ENCODE data around the gene FAIM2.
"Not testable (repeated sequence)": the region's sequence is repeated elsewhere in the genome, so short reads cannot be mapped to it uniquely, and the experiment has no call there.

Gene FAIM2

DNA sequence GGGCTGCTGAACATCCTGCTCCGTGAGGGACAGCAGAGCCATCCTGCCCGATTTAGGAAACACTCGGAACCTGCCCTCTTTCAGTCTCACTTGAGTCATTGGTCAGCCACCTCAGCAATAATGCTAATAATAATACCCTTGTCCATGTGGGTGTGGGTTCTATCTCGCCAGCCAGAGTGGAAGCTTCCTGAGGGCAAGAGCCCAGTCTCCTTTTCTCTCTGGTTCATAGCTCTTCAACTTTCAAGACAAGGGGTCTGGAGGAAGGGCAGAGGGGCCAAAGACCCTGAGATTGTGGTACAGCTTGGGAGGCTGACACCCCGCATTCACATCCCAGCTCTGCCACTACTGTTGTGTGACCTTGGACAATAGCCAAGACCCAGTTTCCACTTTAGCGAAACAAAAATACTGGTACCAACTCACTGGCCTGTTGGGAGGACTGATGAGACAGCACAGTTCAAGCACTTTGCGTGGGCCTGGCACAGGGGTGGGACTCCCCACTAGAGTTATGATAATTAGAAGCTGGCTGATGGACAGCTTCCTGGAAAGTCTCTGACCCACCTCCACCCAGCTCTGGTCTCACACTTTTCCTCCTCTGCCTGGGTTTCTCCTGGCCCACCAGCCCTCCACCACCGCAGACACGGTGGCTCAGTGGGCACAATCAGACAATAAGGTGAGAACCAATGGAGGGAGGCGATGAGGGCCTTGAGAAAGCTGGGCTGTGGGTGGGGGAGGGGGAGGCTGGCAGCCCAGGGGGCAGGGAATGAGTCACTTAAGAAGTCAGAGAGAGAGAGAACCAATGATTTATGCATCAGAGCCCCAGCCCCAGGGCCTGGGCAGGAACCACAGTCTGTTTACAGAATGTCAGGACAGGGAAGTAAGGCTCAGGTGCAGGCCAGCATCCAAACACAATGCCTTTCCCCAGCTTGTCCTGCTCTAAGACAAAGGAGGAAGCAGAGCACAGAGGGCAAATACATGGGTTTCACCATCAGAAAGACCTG lies 9.6 kb downstream of the FAIM2 start:
- DNase-seq, result no peak

DNA sequence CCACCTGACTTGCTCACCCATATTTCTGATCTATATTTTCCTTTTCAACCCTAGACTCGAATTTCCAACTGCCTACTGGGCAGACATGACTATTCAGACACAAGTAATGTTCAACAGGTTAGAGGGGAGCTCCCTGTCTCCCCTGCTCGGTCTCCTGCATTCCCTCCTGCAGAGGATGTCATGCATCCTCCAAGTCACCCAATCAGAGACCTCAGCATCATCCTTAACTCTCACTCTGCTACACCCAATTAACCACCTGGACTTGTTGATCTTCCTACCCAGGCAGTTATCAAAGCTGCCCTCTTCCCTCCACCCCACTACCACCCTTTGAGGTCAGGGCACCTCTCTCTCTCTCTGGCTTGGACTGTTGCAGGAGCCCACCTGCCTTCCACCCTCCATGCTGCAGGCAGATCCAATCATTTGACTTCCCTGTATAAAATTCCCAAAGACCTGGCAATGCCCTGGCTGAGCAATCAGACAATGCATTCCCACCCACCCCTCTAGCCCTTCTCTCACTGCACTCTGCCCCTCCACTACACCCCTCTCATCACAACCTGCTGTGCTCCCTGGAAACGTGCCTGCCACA lies 10.9 kb downstream of the FAIM2 start:
- DNase-seq, result no peak

DNA sequence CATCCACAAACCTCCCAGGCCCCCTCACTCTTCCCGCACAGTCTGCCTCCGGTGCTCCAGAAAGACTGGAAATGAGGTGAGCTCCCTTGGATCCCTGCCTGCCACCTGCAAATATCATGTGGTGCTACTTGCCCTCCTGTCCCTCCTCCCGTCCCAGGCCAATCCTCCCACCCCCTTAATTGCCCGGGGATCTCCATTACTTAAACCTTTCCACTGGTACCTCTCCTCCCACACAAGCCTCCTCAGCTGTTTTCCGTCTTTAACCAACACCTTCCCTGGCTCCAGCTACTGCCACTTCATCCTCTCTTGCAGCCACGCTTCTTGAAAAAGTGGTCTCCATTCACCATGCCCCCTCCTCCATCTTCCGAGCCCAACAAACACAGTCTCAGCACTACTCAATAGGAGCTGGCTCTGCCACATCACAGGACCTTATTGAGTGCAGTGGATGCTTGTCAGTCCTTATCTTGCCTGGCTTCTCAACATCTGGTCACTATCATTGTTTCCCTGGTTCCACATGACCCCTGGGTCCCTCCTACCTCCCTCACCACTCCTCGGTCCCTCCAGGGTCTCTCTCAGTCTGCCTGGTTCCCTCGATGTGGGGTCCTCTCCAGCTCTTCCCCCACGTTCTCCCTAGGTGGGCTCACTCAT lies 11.5 kb downstream of the FAIM2 start:
- no peak for DNase-seq

DNA sequence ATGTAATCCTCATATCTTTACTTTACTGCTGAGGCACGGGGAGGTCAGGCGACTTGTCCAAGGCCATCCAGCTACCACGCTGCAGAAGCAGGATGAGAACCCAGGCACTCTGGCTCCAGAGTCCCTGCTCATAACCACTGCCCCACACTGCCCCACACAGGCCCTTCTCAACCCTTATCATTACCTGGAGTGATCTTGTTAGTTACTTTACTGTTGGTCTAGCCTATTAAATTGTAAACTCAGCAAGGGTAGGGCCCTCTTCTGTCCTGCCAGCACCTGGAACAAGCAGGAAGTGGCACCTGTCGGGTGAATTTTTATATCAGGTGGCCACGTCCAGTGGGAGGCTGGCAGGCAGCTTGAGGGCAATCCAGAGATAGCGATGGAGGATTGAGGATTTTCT lies 12.2 kb downstream of the FAIM2 start:
- DNase-seq, result no peak

DNA sequence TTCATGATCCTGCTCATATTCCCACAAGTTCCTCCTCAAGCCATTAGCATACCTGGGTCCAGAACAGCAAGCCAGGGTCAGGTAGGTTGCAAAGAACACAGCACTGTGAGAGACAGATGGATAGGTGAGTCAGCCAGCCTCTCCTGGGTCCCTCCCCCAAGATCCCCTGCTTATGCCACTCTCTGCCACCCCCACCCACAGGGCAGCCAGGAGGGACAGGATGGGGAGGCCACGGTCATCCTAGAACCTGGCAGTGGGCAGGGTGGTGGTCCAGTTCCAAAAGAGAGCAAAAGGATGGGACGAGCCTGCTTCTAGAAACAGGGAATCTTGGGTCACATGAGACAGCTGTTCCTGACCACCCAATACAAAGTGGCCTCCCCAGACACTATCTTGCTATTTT lies 12.7 kb downstream of the FAIM2 start:
- no peak for DNase-seq

DNA sequence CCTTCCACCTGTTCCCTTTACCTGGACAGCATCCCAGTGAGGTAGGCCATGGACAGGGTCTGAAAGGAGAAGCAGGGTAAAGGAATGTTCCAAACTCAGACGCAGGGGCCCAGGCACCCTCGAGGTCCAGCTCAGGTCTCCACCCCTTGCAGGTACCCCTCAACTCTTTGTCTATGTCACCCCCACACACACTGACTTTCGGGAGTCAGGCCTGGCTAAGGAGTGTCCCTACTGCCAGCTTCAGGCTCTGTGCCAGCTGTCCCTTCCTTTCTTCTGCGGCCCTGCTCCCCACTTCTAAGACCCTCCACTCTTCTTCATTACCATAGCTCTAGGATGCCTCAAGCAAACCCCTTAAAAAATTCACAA lies 13.6 kb downstream of the FAIM2 start:
- DNase-seq, result no peak

DNA sequence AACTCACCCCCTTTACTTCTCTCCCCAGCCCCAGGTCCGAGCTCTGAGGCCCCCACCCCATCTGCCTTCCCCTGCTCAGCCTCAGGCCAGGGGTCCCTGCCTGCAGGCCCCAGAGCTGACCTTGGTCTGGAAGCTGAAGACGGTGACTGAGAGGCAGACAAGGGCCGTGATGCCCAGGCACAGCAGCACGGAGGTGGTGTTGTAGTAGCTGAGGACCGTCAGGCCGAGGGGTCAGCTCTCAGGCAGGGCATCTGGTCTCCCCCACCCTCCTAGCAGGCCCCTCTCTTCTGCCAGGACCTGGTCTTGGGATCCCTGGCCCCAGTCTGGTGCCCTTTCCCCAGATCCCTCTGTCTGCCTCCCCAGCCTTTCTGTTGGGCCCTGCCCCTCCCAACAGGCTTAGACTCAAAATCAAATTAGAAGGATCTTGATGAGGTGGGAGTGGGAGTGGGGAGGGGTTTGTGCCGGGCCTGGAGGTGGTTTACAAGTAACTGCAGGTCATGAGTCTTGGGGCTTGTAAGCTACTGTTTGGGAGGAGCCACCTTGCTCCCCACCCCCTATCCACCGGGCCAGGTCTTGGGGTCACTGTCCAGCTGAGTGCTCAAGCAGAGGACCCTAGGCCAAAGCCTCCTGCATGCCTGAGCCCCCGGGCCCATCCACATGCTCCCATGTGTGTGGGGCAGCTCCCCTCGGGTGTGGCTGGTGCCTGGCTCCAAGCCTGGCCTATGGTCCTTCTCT lies 14.2 kb downstream of the FAIM2 start:
- no peak for DNase-seq

DNA sequence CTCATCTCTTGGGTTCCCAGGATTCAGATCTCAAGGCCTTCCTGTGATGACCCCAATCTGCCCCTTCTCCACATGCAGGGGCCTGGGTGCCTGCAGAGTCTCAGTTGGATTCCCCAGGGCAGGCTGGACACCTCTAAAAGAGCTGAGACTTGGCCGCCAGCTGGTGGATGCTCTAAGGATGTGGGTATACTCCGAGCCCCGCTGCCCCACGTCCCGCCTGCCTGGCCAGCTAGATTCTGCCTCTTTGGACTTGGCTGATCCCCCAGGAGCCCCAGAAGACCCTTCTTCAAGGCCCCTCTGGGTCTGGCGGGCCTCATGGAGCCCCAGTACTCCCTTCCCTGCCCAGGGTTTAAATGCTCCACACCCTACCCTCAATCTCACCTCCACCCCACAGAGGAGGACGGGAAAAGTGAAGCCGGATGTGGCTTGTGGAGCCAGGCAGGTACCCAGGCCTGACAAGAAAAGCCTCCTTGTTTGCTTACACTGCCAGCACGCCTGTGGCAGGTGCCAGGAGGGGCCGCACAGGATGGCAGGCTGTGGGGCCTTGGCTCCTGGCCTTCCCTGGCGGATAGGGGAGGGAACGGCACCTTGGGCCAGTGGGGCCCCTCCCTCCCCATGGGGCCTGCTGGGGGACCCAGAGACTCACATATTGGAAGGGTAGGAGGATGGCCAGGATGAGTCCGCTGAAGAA lies 15.1 kb downstream of the FAIM2 start:
- DNase-seq, result no peak

DNA sequence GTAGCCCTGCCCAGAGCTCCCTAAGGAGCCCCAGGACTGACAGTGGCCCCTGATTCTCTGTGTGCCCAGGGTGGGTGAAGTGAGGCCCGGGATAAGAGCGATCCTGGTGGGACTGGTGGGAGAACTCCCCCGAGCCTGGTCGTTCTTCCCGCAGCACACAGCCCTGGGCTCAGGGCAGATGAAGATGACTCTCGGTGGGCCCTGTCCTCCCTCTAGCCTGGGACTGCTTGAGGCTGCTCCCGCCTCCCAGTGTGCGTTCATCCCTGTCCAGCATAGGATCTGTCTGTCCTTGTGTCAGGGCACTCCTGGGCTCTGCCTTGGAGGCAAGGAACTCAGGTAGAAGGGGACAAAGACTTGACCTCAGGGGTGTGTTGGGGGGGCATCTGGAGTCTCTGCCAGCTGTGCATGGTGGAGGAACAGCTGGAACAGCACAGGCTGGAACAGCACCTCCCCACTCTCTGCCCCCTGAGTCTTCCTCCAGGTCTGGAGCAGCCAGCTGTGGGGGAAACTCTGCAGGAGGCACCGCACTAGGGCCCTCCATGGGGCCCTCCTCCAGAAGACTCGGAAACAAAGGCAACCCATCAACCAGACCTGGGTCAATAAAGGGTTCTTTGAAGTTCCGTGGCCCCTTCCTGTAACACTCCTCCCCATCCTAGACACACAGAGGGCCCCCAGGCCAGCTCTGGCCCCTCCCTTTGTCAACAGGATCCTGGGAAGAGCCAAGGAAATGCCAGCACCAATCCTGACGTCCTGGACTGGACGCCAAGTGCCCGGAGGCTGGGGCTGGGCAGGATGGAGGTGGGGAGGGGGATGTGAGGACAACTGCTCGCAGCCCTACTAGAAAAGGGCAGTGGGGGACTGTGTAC lies 15.9 kb downstream of the FAIM2 start:
- no peak for DNase-seq

DNA sequence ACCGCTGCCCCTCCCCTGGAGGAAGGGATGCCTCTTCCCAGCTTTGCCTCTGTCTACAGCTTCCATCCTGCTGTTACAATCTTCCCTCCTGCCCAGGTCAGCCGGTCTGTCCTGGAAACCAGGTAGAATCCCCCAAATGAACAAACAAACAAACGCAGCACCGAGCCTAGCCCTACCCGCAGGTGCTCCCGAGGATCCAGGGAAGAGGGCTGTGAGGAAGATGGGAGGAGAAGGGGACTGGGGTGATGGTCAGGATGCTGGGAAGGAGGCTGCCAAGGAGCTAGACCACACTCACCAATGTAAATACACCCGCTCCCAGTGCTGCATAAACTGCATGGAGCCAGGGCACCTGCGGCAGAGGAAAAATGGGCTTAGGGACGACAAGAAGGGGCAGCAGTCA lies 16.6 kb downstream of the FAIM2 start:
- DNase-seq, result no peak

DNA sequence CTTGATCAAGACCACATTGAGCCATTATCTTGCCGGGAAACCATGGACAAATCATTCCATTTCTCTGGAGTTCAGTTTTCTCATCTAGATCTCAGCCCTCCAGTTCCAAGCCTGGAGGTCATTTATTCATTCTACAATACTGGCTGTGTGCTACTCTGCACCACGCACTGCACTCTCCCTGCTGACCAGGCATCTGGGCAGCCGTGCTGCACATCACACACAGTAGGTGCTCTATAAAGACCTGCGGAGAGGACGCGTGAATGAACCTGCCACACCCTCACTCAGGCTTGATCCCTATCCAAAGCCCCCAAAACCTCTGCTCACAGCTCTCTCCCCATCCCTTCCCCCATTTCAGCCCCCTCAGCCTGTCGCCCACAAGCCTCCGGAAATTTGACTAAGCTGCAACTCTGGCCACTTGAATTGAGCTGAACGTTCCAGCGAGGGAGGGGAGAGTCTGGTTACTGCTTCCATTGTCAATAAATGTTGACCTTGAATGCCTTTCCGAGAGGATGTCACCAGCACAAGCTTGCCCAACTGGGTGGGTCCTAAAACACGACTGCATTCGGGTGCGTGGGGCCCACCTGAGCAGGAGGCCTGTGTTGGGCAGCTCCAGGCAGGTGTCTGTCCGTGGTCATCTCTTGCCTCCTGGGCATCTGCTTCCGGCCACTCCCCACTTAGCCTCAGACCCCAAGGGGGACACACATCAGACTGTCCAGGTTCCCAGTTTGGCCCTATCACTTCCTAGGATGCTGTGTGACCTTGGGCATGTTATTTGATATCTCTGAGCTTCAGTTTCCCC lies 17.8 kb downstream of the FAIM2 start:
- no peak for DNase-seq

DNA sequence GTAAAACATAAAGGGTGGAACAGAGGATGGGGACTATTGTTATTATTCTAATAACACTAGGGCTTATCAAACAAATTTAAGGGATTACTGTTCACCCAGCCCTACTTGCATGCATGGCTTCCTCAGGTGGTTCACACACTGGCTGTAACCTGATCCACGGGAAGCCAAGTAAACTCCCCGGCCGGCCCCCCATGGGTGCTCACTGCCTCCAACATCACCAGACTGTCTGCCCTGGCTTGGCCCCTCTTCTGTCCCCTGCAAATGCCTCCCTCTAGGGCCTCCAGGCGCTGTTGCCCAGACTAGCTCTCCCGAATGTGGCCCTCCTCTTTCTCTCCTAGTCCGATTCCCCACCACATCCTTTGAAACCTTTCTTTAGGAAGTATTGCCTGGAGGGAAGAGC lies 18.6 kb downstream of the FAIM2 start:
- no peak for DNase-seq

DNA sequence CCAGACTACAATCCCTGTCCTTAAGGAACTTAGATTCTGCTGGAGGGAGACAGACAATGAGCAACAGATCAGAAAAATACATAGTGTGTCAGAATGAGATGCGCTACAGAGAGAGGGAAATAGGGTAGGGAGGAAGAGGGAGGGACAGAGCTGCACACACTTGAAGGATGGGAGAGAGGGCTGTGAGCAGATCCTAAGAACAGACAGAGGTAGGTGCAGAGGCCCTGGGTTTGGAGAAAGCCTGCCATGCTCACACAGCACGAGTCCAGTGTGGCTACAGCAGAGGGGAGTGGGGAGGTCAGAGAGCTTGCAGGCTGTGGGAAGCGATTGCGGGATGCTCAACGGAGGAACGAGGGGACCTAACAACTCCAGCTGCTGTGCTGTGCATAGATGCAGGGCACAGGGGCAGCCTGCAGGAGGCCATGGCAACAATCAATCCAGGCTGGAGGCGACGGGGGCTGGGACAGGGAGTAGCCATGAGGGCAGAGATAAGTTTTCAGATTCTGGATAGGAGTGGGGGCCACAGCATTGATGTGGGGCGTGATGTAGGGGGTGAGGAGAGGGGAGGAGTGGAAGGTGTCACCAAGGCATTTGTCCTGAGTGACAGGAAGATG lies 20.7 kb downstream of the FAIM2 start:
- DNase-seq, result no peak

DNA sequence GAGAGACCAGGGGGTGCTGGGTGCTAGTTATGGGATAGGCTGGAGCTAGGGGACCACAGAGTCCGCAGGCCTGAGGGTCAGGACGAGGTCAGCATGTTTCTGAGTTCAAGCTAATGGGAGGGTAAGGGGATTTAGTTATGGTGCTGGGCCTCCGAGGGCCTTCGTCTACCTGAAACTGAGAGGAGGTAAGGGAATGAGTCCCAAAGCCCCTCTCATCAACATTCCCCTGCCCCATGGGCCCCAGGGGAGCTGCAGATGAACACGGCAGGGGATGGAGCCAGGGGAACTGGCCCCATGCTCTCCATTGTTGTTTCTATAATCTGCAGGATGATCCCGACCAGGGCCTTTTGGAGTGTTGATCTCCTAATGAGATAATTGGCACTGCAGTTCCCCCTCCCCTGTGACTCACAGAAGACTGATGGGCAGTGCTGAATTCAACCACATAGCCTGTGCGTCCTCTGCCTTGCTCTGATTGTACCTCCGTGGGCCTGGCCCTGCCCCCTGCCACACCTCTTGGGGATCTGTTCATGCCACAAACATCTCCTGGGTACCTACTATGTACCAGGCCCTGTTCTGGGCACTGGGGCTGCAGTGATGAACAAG lies 21.4 kb downstream of the FAIM2 start:
- no peak for DNase-seq

DNA sequence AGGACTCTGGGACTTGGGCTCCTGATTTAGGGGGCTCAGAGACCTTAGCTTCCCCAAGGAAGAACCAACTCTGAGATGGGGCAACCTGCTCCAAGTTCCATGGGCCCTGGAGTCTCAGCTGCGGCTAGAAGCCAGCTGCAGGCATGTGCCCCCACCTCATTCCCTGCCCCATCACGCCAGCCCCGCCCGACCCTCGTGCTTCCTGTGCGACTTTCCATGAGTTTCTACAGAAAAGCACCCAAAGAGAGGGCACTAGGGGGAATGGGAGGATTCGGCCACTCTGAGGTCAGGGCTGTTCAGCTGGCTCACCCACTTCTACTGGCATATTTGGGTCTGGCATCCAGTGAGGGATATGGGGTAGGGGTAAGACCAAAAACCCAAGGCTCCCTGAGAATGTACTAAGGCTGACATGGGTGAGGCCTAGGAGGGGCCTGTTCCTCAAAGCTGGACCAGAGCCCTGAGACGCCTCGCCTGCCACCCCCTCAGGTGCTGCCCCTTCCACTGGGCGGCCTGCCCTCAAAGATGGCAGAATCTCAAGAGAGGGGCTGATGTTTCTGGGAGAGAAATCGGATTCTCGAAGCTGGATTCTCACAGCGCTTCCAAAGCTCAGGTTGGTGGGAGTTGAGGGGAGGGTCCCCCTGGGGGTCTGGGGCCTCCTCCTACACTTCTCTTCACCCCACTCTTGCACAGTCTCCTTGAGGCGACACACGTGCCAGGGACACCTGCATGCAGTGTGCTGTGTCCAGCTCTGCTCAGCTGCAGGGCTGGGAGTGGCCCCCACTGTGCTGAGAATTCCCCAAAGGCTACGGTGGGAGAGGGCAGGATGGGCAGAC lies 22.1 kb downstream of the FAIM2 start:
- no peak for DNase-seq

DNA sequence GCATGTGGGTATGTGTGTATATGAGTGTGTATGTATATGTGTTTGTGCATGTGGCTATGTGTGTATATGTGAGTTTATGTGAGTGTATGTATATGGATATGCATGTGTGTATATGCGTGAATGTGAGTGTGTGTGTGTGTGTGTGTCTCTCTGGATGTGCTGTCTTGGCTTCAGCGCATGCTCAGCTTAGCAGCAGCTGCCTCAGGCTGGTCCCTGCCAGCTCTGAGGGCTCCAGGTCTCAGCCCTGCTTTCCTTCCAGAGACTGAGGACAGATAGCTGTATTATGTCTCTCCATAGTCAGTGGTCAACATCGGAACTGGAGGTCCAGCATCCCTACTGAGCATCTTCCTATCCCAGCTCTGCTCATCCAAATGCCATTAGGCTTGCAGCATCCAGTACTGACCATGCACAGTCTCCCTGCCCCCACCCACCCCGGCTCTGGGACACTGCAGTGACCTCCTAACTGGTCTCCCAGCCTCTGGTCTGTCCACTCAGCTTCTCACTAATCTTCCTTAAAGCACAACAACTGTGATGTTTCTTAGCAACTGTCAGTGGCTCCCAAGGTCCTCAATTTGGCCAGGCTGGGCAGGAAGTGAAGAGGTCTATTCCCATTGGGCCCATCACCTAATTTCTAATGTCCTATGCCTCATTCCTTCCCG lies 22.8 kb downstream of the FAIM2 start:
- DNase-seq, result no peak

DNA sequence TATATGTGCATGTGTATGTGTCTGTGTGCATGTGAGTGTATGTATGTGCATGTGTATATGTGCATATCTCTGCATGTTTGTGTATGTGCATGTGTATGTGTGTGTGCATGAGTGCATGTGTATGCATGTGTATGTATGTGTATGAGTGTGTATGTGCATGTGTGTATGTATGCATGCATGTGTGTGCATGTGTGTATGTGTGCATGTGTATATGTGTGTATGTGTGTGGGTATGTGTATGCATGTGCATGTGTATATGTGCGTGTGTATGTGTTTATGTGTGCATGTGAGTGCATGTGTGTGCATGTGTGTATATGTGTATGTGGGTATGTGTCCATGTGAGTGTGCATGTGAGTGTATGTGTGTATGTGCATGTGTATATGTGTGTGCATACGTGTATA lies 24.6 kb downstream of the FAIM2 start:
- not testable (repeated sequence) for DNase-seq

DNA sequence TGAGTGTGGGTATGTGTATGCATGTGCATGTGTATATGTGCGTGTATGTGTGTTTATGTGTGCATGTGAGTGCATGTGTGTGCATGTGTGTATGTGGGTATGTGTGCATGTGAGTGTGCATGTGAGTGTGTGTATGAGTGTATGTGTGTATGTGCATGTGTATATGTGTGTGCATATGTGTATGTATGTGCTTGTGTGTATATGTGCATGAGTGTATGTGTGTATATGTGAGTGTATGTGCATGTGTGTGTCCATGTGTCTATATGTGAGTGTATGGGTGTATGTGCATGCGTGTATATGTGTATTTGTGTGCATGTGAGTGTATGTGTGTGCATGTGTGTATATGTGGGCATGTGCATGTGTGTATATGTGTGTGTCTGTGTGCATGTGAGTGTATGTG lies 25.7 kb downstream of the FAIM2 start:
- no peak for DNase-seq
